Parathyroid adenoma (tissue), 2 donors: ENCODE results near the gene PDSS2.

Experiments
- H2AFZ ChIP-seq: fragments of 300-600 bp; sonication (generic); one replicate; pipeline ENCODE4 v1.7.0; 2017; ENCODE audit warnings: antibody characterized with exemption, mild to moderate bottlenecking
- H3K27ac ChIP-seq: fragments of 300-600 bp; sonication (generic); one replicate; pipeline ENCODE4 v1.7.0; 2017
- H3K27me3 ChIP-seq: fragments of 300-600 bp; sonication (generic); one replicate; pipeline ENCODE4 v1.7.0; 2017; ENCODE audit warnings: low read length; ENCODE audit not compliant: control insufficient read depth, insufficient read depth
- H3K36me3 ChIP-seq: fragments of 300-600 bp; sonication (generic); one replicate; pipeline ENCODE4 v1.7.0; 2017; ENCODE audit warnings: low read length; ENCODE audit not compliant: control insufficient read depth, insufficient read depth
- H3K4me1 ChIP-seq: fragments of 300-600 bp; sonication (generic); one replicate; pipeline ENCODE4 v1.7.0; 2017; ENCODE audit warnings: control low read depth
- H3K4me2 ChIP-seq: fragments of 300-600 bp; sonication (generic); one replicate; pipeline ENCODE4 v1.7.0; 2017; ENCODE audit warnings: low read length
- H3K4me3 ChIP-seq: fragments of 300-600 bp; sonication (generic); one replicate; pipeline ENCODE4 v1.7.0; 2017; ENCODE audit warnings: low read depth, low read length
- H3K79me2 ChIP-seq: fragments of 300-600 bp; sonication (generic); one replicate; pipeline ENCODE4 v1.7.0; 2017; ENCODE audit warnings: control low read depth
- H3K9ac ChIP-seq: fragments of 300-600 bp; sonication (generic); one replicate; pipeline ENCODE4 v1.7.0; 2017; ENCODE audit warnings: mild to moderate bottlenecking
- H3K9me3 ChIP-seq: fragments of 300-600 bp; sonication (generic); one replicate; pipeline ENCODE4 v1.7.0; 2017; ENCODE audit warnings: low read length; ENCODE audit not compliant: control insufficient read depth
- TF ChIP-seq, protein P1 (sequence below): fragments of 300-600 bp; sonication (generic); IDR thresholded peaks from one replicate; pipeline ENCODE4 v1.7.0; 2017; ENCODE audit warnings: antibody characterized with exemption, mild to moderate bottlenecking
- donor health status: primary hyperparathyroidism.

PDSS2 gene

DNA sequence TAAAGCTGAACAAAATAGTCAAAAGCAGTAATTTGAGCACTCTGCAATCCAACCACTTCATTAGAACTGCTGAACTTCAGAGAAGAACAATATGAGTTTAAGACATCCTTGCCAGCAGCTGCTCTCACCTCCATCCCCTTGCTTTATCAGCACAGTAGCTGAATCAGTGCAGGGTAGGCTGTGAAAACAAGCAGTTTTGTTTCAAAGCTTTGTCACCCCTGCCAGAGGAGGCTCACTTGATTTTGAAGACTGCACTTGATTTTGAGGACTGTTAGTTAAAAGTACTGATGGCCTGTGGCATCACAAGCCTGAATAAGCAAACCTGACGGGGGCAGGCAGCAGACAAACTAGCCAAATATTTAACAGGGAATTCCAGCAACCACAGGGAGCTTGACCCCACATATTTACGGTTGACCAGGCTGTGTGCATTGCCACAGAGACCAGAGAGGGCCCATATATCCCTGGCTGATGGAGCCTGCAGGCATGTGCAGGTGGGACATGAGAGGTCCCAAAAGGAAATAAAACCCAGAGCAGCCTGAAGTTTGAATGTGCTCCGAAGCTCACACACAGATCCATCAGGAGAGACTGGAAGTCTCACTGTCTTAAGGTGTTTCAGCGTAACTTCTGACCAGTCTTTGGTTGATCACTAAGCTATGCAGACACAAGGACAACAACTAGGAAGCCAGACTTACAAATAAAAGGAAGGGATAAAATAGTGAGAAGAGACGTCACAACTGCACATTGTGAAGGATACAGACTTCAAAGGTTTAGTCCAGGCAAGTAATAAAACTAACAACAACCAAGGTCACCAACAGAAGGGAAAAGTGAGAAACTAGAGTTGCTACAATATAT is 97.4 kb downstream of the PDSS2 start:
- Histone ChIP-seq H3K9ac (no peak overlapping the region), H2AFZ (no peak overlapping the region), H3K9me3 (no peaks in the 10 kb centered on the region), H3K79me2 (no peaks in the 10 kb centered on the region), H3K27ac (no peak overlapping the region), H3K27me3 (no peaks in the 10 kb centered on the region), H3K4me1 (no peaks in the 10 kb centered on the region), H3K4me3 (no peak overlapping the region), H3K4me2 (no peak overlapping the region), H3K36me3 (no peaks in the 10 kb centered on the region)
- TF ChIP-seq, protein P1, sequence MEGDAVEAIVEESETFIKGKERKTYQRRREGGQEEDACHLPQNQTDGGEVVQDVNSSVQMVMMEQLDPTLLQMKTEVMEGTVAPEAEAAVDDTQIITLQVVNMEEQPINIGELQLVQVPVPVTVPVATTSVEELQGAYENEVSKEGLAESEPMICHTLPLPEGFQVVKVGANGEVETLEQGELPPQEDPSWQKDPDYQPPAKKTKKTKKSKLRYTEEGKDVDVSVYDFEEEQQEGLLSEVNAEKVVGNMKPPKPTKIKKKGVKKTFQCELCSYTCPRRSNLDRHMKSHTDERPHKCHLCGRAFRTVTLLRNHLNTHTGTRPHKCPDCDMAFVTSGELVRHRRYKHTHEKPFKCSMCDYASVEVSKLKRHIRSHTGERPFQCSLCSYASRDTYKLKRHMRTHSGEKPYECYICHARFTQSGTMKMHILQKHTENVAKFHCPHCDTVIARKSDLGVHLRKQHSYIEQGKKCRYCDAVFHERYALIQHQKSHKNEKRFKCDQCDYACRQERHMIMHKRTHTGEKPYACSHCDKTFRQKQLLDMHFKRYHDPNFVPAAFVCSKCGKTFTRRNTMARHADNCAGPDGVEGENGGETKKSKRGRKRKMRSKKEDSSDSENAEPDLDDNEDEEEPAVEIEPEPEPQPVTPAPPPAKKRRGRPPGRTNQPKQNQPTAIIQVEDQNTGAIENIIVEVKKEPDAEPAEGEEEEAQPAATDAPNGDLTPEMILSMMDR = no peak

DNA sequence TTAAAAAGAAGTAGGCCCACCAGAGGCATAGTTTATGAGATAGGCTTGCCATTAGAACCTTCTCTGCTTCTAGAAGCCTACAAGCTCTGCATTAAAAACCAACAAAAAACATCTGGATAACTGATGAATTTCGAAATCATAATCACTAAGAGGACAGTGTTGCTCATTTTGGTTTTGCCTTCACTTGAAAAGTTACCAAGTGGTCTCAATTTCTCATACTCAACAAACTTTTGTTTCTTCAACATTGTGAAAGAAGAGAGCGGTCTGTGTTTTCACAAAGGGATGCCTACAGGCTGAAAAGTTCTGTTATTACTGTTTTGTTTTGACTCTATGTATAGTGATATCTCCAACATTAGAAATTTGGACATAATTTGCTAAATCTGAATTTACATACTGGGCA is 98.9 kb downstream of the PDSS2 start:
- no peak overlapping the region for H3K4me2 ChIP-seq
- TF ChIP-seq, protein P1 = no peak
- H3K27ac ChIP-seq = no peak overlapping the region
- no peaks in the 10 kb centered on the region for H3K27me3 ChIP-seq
- no peaks in the 10 kb centered on the region for H3K79me2 ChIP-seq
- H3K9me3 ChIP-seq = no peaks in the 10 kb centered on the region
- no peaks in the 10 kb centered on the region for H3K4me1 ChIP-seq
- H3K36me3 ChIP-seq = no peaks in the 10 kb centered on the region
- no peak overlapping the region for H2AFZ ChIP-seq
- H3K4me3 ChIP-seq = no peak overlapping the region
- no peak overlapping the region for H3K9ac ChIP-seq

DNA sequence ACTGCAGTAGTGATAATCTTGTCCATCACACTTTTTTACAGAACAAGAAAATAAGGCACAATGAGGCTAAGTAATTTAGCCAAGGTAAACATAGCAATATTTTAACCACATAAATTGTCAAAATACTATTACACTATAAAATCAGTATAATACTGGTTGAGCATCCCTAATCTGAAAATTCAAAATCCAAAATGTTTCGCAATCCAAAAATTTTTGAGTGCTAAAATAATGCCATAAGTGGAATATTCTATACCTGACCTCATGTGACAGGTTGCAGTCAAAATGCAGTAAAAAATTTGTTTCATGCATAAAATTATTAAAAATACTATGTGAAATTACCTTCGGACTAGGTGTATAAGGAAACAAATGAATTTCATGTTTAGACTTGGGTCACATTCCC is 101.5 kb downstream of the PDSS2 start:
- Histone ChIP-seq H3K9ac (no peak overlapping the region), H3K4me1 (no peaks in the 10 kb centered on the region), H3K27me3 (no peaks in the 10 kb centered on the region), H2AFZ (no peak overlapping the region), H3K9me3 (no peaks in the 10 kb centered on the region), H3K4me3 (no peak overlapping the region), H3K79me2 (no peaks in the 10 kb centered on the region), H3K27ac (no peak overlapping the region), H3K36me3 (no peaks in the 10 kb centered on the region), H3K4me2 (no peak overlapping the region)
- TF ChIP-seq, protein P1 = no peak

DNA sequence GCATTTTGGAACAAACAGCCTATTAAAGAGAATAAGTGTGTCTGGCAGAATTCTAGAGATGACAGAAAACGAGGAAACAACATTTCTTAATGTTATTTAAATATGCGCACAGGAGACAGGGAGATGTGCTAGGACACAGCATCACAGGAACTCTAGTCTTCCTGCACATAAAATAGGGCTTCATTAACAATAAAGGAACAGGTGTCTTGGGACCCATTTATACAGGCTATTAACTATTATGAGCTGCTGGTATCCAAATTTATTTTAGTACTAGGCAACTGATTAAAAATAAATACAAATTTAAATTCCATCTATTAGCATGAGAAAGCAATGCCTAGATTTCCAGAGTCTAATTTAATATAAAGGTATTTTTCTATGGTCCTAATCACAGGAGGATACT is 102.3 kb downstream of the PDSS2 start:
- Histone ChIP-seq H3K36me3 (no peaks in the 10 kb centered on the region), H3K27ac (no peak overlapping the region), H3K9ac (no peak overlapping the region), H3K9me3 (no peaks in the 10 kb centered on the region), H3K4me1 (no peaks in the 10 kb centered on the region), H3K4me3 (no peak overlapping the region), H3K79me2 (no peaks in the 10 kb centered on the region), H3K27me3 (no peaks in the 10 kb centered on the region), H3K4me2 (no peak overlapping the region), H2AFZ (no peak overlapping the region)
- TF ChIP-seq, protein P1 = no peak

DNA sequence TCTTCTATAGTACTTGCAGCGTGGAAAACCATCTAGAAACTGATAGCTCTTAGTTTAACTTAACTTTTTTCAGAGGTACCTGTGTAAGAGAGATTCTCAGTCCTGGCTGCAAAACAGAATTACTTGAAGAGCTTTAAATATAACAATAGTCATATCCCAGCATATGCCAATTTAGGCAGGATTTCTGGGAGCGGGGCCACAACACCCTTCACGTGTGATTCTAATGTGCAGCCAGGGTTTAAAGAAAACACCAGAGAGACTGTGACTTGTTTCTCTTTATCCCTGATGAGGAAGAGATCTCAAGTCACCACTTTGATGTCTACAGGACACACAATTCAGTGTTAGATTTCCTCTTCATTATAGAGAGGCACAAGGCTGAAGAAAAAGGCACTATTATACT is 103.7 kb downstream of the PDSS2 start:
- no peak overlapping the region for H3K4me3 ChIP-seq
- H3K36me3 ChIP-seq = no peaks in the 10 kb centered on the region
- no peak overlapping the region for H3K4me2 ChIP-seq
- TF ChIP-seq, protein P1 = no peak
- no peaks in the 10 kb centered on the region for H3K79me2 ChIP-seq
- no peaks in the 10 kb centered on the region for H3K9me3 ChIP-seq
- no peaks in the 10 kb centered on the region for H3K4me1 ChIP-seq
- H2AFZ ChIP-seq = no peak overlapping the region
- no peak overlapping the region for H3K9ac ChIP-seq
- no peak overlapping the region for H3K27ac ChIP-seq
- no peaks in the 10 kb centered on the region for H3K27me3 ChIP-seq
